ENCODE data around the gene MYO5B. TPM values are rescaled to one million over a fixed set of nuclear protein-coding genes. Genes with fewer than 3 reads are reported as not detected.
A peak's percentile ranks its signal among the peaks of the same experiment; 100 is the strongest.
"Not testable (repeated sequence)": the region's sequence is repeated elsewhere in the genome, so short reads cannot be mapped to it uniquely, and the experiment has no call there.

The MYO5B gene
- total RNA-seq, 1 experiment from 2014 or later: 6.3 TPM

- DNase-seq (ENCODE audit: low read depth): no peak
Measured at GRCh38 chr18:49838381-49838780, 356.6 kb downstream of the MYO5B start.

- no peak for DNase-seq (ENCODE audit: low read depth)
Measured at GRCh38 chr18:49837889-49838288, 357.1 kb downstream of the MYO5B start.

- DNase-seq (ENCODE audit: low read depth): not testable (repeated sequence)
Measured at GRCh38 chr18:49837316-49837835, 357.6 kb downstream of the MYO5B start.

DNA sequence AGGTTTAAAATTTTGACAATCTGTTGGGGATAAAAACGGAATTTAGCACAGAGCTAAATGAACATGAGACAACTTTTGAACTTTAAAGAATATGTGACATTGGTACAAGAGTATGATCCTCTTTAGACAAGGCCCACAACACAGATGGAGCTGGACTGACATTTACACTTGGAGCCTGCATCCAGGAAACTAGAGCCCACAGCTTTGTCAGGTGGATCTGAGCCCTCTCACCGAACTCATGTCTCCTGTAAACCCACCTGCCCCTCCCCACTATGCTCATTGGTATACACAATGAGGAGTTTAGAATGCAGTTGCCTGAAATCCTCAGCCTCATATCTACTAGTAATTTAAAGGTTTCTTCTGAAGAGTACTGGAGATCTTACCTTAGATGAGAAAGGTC, 359.5 kb downstream of the MYO5B start:
- no peak for DNase-seq (ENCODE audit: low read depth)

- DNase-seq (ENCODE audit: low read depth): no peak
Measured at GRCh38 chr18:49834258-49834657, 360.7 kb downstream of the MYO5B start.

GRCh38 chr18:49833814-49834213, 361.1 kb downstream of the MYO5B start:
- no peak for DNase-seq (ENCODE audit: low read depth)

GRCh38 chr18:49832221-49832647, 362.7 kb downstream of the MYO5B start:
- no peak for DNase-seq (ENCODE audit: low read depth)

- DNase-seq (ENCODE audit: low read depth): no peak
Measured at GRCh38 chr18:49827996-49828395, 367.0 kb downstream of the MYO5B start.

GRCh38 chr18:49819823-49820671, 374.9 kb downstream of the MYO5B start:
- DNase-seq (ENCODE audit: low read depth): peak; percentile 45

- no peak for DNase-seq (ENCODE audit: low read depth)
Measured at GRCh38 chr18:49819071-49819662, 375.8 kb downstream of the MYO5B start.

DNA sequence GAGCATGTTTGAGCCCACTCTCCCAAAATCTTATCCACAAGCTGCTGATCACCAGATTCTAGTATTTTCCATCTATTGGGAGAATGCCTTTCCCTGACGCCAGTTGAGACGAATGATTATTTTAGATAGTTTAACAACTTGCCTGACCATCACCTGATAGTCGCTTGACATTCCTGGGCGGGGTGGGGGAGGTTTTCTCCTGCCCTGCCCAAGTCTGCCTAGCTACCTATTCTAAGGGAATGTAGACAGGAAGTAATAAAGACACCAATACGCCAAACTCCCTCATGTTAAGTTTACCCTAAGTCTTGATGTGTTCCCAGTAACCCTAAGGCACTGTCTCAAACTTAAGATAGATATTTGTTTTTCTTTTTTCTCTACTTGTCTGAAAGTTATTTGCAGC, 377.0 kb downstream of the MYO5B start:
- no peak for DNase-seq (ENCODE audit: low read depth)

DNA sequence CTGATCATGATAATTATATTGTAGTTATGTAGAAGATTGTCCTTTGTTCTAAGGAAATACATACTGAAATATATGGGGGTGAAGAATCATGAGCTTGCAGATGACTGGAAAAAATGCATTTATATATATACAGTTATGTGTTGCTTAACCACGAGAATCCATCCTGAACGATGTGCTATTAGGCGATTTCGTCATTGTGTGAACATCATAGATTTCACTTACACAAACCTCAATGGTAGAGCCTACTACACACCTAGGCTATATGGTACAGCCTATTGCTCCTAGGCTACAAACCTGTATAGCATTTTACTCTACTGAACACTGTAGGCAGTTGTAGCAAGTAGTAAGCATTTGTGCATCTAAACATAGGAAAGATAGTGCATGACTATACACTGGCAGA, 379.0 kb downstream of the MYO5B start:
- DNase-seq (ENCODE audit: low read depth): no peak

- DNase-seq (ENCODE audit: low read depth): peak; percentile 47
Measured at GRCh38 chr18:49814147-49814499, 380.8 kb downstream of the MYO5B start.

GRCh38 chr18:49813319-49814146, 381.4 kb downstream of the MYO5B start, which contains the start of gene ACAA2:
TSS of gene ACAA2 (minus strand) at chr18:49813533. CDS start at chr18:49813484, 49 bp downstream.
- DNase-seq (ENCODE audit: low read depth): peak; percentile 88

- peak; percentile 40 for DNase-seq (ENCODE audit: low read depth)
Measured at GRCh38 chr18:49813069-49813318, 382.0 kb downstream of the MYO5B start.

DNA sequence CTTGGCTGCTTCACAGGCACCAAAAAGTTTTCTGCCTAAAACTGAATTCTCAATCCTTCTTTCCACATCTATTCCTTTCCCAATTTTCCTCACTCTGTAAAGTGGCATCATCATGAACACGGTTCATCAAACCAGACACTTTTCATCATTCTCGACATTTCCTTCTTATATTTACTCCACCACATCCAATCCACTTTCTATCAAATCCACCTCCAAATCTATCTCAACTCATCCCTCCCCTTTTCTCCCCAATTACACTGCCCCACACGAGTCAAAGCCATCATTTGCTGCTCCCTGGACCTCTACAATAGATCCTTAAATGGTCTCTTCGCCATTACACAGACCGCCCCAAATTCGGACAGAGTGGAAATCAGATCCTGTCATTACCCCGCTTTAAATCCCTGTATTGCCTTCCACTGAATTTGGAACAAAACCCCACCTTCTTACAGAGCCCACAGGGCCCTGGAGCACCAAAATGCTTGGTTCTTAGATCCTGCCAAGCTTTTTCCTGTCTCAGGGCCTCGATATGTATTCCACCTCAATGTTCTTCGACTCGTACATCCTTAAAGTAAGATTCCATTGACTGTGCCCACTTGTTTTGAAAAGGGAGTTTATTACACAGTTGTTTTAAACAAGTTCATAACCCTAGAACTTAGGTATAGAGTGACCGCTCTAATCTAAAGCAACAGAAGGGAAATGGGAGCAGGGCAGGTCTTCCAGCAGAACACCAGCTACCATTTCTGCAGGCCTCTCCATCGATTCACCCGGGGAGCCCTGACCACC, 382.5 kb downstream of the MYO5B start:
- peak; percentile 24 for DNase-seq (ENCODE audit: low read depth)

DNA sequence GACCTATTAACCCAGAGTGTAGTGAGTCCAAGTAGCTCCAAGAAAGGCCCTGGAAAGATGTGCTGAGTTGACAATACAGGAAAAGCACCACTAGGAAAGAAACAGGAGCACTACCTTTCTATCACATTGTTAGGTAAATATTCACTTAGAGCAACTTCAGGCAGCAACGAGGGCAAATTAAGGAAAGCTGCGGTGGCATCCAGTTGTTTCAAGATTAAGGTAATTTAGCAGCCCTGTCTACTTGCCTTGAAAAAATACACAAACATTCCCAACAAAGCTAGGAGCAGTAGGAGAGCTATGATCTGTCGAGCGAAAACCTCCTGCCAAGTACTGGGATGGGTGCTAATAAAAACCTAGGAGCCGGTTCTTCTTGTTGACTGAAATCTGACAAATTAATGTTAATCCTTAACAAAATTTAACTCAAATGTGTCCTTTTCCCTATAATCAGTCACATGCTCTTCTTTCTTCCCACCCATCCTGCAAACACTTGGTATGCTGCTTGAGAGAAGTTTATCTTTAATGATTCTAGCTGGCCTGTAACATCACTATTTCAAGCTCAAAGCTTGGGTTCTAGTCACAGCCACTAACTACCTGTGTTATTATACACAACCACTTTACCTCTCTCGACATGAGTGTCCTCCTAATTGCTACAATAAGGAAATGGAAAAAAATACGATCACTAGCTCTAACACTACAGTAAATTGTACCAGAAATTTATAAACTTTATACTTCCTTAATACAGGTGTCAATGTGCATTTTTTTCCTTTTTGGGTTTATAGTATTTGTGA, 383.6 kb downstream of the MYO5B start:
- DNase-seq (ENCODE audit: low read depth): no peak

DNA sequence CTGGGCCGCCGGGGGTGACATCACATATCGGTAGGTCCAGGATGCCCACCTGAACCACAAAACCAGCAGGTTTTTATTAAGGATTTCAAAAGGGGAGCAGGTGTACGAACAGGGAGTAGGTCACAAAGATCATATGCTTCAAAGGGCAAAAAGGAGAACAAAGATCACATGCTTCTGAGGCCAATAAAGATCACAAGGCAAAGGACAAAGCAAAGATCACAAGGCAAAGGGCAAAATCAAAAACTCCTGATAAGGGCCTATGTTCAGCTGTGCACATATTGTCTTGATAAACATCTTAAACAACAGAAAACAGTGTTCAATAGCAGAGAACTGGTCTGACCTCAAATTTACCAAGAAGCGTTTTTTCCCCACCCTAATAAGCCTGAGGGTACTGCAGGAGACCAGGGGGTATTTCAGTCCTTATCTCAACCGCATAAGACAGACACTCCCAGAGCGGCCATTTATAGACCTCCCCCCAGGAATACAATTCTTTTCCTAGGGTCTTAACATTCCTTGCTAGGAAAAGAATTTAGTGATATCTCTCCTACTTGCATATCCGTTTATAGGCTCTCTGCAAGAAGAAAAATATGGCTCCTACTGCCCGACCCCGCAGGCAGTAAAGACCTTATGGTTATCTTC, 386.3 kb downstream of the MYO5B start:
- DNase-seq (ENCODE audit: low read depth): not testable (repeated sequence)

DNA sequence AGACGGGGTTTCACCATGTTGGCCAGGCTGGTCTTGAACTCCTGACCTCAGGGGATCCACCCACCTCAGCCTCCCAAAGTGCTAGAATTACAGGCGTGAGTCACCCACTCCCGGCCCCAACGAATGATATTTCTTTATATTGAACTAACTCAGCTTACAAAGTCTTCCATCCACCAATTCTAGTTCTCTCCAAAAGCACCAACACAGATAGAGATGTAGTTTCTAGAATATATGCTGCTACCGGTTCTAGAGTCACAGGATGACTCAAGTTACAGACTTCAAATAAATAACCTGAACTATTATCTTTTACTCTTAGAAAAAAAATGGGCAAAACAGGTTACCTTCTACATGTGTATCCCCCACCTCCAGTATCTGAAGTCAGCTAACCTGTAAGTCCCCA, 390.9 kb downstream of the MYO5B start:
- DNase-seq (ENCODE audit: low read depth): no peak

DNA sequence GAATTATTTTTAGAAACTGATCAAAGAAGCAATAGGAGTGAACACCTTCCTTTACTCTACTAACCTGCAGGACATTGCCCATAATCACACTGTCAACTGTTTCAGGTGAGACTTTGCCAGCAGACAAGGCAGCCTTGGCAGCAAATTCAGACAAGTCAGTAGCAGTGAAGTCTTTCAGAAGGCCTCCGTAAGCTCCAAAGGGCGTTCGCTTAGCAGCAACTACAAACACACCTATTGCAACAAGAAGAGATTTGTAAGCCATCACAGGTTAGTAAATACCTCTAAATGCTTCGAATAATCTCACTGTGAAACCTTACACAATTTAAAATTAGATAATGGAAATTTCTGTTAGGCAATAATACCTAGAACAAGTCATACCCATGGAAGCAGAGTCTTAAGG, 392.3 kb downstream of the MYO5B start:
- no peak for DNase-seq (ENCODE audit: low read depth)

Measured in LHCN-M2 (cell line).